Measurements from ENCODE around the gene RAD54L2.
"Not testable (repeated sequence)": the region's sequence is repeated elsewhere in the genome, so short reads cannot be mapped to it uniquely, and the experiment has no call there.

The RAD54L2 gene

GRCh38 chr3:51550080-51550819 is 11.7 kb downstream of the RAD54L2 start:
- no peak for TF ChIP-seq CTCF (IDR thresholded peaks at IDR 0.05; ENCODE audit: low read depth, low read length)
- no peak for DNase-seq (ENCODE audit: extremely low read depth, low read depth)

- no peak for DNase-seq (ENCODE audit: extremely low read depth, low read depth)
- no peak for TF ChIP-seq CTCF (IDR thresholded peaks at IDR 0.05; ENCODE audit: low read depth, low read length)
These were observed 19.5 kb downstream of the RAD54L2 start for GRCh38 chr3:51557993-51558392.

GRCh38 chr3:51559411-51559888 is 20.9 kb downstream of the RAD54L2 start:
- no peak for TF ChIP-seq CTCF (IDR thresholded peaks at IDR 0.05; ENCODE audit: low read depth, low read length)
- DNase-seq (ENCODE audit: extremely low read depth, low read depth): peak; percentile 34

- no peak for DNase-seq (ENCODE audit: extremely low read depth, low read depth)
- TF ChIP-seq CTCF (IDR thresholded peaks at IDR 0.05; ENCODE audit: low read depth, low read length): no peak
These were observed 21.4 kb downstream of the RAD54L2 start for GRCh38 chr3:51559961-51560360.

- DNase-seq (ENCODE audit: extremely low read depth, low read depth): not testable (repeated sequence)
These were observed 23.9 kb downstream of the RAD54L2 start for GRCh38 chr3:51562403-51562802.

- TF ChIP-seq CTCF (IDR thresholded peaks at IDR 0.05; ENCODE audit: low read depth, low read length): no peak
- no peak for DNase-seq (ENCODE audit: extremely low read depth, low read depth)
These were observed 29.5 kb downstream of the RAD54L2 start for GRCh38 chr3:51568036-51568435.

GRCh38 chr3:51568996-51569395 is 30.5 kb downstream of the RAD54L2 start:
- no peak for DNase-seq (ENCODE audit: extremely low read depth, low read depth)
- TF ChIP-seq CTCF (IDR thresholded peaks at IDR 0.05; ENCODE audit: low read depth, low read length): no peak

- no peak for TF ChIP-seq CTCF (IDR thresholded peaks at IDR 0.05; ENCODE audit: low read depth, low read length)
- DNase-seq (ENCODE audit: extremely low read depth, low read depth): no peak
These were observed 39.7 kb downstream of the RAD54L2 start for GRCh38 chr3:51578238-51578637.
